ENCODE data around the gene KDM6B.

KDM6B gene

GRCh38 chr17:7849130-7849750, 15.2 kb downstream of the KDM6B start:
- TF ChIP-seq CTCF (IDR thresholded peaks at IDR 0.05; ENCODE audit: low read depth, low read length, missing control alignments), result no peak
- no peak overlapping the region for H3K4me3 ChIP-seq (replicated peaks; ENCODE audit: low read depth, low read length)
- DNase-seq (ENCODE audit: extremely low read depth, low read depth), result no peak

GRCh38 chr17:7849751-7850504, 15.9 kb downstream of the KDM6B start:
- DNase-seq (ENCODE audit: extremely low read depth, low read depth), result no peak
- TF ChIP-seq CTCF (IDR thresholded peaks at IDR 0.05; ENCODE audit: low read depth, low read length, missing control alignments), result no peak
- H3K4me3 ChIP-seq (replicated peaks; ENCODE audit: low read depth, low read length), result no peak overlapping the region

- no peak for DNase-seq (ENCODE audit: extremely low read depth, low read depth)
- no peak overlapping the region for H3K4me3 ChIP-seq (replicated peaks; ENCODE audit: low read depth, low read length)
Measured at GRCh38 chr17:7850701-7851437, 16.9 kb downstream of the KDM6B start.

GRCh38 chr17:7851438-7852261, 17.6 kb downstream of the KDM6B start:
- TF ChIP-seq CTCF (IDR thresholded peaks at IDR 0.05; ENCODE audit: low read depth, low read length, missing control alignments), result peak; percentile 87
- H3K4me3 ChIP-seq (replicated peaks; ENCODE audit: low read depth, low read length), result no peak overlapping the region
- DNase-seq (ENCODE audit: extremely low read depth, low read depth), result no peak

More at GRCh38 chr17:7850701-7851437, 16.9 kb downstream of the KDM6B start:
- no peak for TF ChIP-seq CTCF (IDR thresholded peaks at IDR 0.05; ENCODE audit: low read depth, low read length, missing control alignments)

- no peak overlapping the region for H3K4me3 ChIP-seq (replicated peaks; ENCODE audit: low read depth, low read length)
- no peak for TF ChIP-seq CTCF (IDR thresholded peaks at IDR 0.05; ENCODE audit: low read depth, low read length, missing control alignments)
- no peak for DNase-seq (ENCODE audit: extremely low read depth, low read depth)
Measured at GRCh38 chr17:7852262-7852670, 18.2 kb downstream of the KDM6B start.
